GM12892 (cell line): ENCODE data around the gene PLEKHB2.
"Not testable (repeated sequence)": the region's sequence is repeated elsewhere in the genome, so short reads cannot be mapped to it uniquely, and the experiment has no call there.

ENCODE experiments used
- POLR2A ChIP-seq: IDR thresholded peaks from 2 replicates; pipeline ENCODE4 v1.6.1; 2011; ENCODE audit warnings: low read depth, low read length, control low read depth
- POLR2AphosphoS5 ChIP-seq: IDR thresholded peaks from 2 replicates; pipeline ENCODE4 v1.6.1; 2011; ENCODE audit warnings: low read depth, low read length, control low read depth

GRCh38 chr2:131165562-131165961 is 60.4 kb downstream of the PLEKHB2 start:
- TF ChIP-seq POLR2AphosphoS5, POLR2A: not testable (repeated sequence)
